ENCODE data around the gene ARMC9. TPM values are rescaled to one million over a fixed set of nuclear protein-coding genes. Genes with fewer than 3 reads are reported as not detected.

Gene ARMC9
- total and polyA plus RNA-seq, 2 donors (not counting 3 experiments of a cell fraction or from before 2014, with no cell fraction given), result 16.4 to 24.2 TPM

DNA sequence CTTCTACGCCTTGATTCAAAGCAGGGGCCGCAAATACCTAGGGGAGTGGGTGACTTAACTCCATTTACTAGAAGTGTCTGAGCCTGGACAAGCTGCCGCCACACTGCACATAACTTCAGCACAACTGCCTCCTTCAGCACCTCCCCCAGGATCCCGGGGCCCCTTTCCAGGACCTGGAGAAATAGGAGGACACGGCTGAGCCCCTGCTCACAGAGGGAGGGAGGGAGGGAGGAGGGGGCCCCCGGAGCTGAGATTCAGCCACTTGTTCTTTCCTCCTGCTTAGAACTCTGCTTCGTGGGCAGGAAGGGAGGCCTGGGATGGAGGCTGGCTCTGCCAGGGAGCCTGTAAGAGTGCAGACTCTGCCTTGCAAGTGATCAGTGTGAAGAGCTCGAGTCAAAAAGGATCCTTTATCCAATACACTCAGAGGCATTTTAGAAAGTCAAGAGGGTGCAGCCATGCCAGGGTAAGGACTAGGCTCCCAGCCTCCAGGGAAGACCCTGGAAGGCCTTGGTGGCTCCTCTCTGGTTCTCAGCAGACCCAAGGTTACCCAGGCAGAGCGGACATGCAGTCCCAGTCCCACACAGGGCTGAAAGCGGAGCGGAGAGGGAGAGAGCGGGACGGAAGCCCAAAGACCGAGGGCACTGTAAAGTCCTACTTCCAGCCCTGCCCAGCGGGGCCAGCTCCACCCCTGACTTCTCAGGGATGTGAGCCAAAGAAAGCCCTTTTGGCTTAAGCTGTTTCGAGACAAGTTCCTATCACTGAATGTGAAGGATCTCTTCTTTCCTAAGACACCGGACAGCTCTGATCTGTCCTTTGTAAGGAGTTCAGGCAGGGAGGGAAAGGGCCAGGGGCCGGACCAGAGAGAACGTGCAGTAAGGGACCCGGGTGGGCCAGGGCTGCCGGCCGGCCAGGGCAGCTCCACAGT lies 8.6 kb upstream of the ARMC9 start:
- CTCF ChIA-PET, result interaction anchor here (0.7 to 11.0 kb wide), 6 partner anchors 8 to 85 kb away, joined by 3 to 226 read pairs (median 4); partner anchors contain the start of gene ARMC9

GRCh38 chr2:231190531-231191197 lies 7.8 kb upstream of the ARMC9 start:
- H3K9ac ChIP-seq (replicated peaks; ENCODE audit: extremely low read depth, insufficient read depth, low read length), result peak overlapping the region; percentile 70

More for the DNA sequence above, 8.6 kb upstream of the ARMC9 start:
- intact Hi-C loops (cut with micrococcal nuclease) (no loop called here), dilution Hi-C loops (cut with MboI; ENCODE audit: extremely low pct_ligation_motif_present, low sequenced_read_pairs) (no loop called here)
- Histone ChIP-seq H4K20me1 (replicated peaks; ENCODE audit: control insufficient read depth, extremely low read depth, insufficient read depth, low read length) (no peaks in the 10 kb centered on the region), H3K27ac (ENCODE audit: insufficient read depth, low read depth, low read length) (peak overlapping the region; percentile 86), H2AFZ (ENCODE audit: low read depth, low read length) (peak overlapping the region; percentile 95), H3K4me2 (ENCODE audit: insufficient read depth, low read length) (peak overlapping the region; percentile 46), H3K9me3 (replicated peaks; ENCODE audit: control insufficient read depth, insufficient read depth, low read length) (no peaks in the 10 kb centered on the region), H3K9me1 (replicated peaks; ENCODE audit: control insufficient read depth, extremely low read depth, insufficient read depth, low read length) (no peaks in the 10 kb centered on the region), H3K9ac (replicated peaks; ENCODE audit: extremely low read depth, insufficient read depth, low read length) (peak overlapping the region; percentile 70), H3K36me3 (ENCODE audit: control insufficient read depth in 2 of 2, extremely low read depth in 1 of 2, insufficient read depth in 2 of 2, low read length in 2 of 2) (no peaks in the 10 kb centered on the region), H3K27me3 (ENCODE audit: control insufficient read depth in 2 of 2, insufficient read depth in 2 of 2, low read length in 2 of 2) (no peaks in the 10 kb centered on the region), H3K4me3 (replicated peaks in 1 of 3; ENCODE audit: insufficient read depth in 1 of 3, low read depth in 1 of 3, low read length in 3 of 3) (peak overlapping the region in 1 of 3 experiments; percentile 5), H3K4me1 (ENCODE audit: control insufficient read depth, extremely low read depth, insufficient read depth, low read length) (peaks cover 38% of the 10 kb centered on the region), H3K79me2 (ENCODE audit: control insufficient read depth, insufficient read depth, low read length) (no peaks in the 10 kb centered on the region)
- POLR2A ChIA-PET, result no interaction called here
- TF ChIP-seq POLR2A (IDR thresholded peaks at IDR 0.05; ENCODE audit: low read depth, low read length) (no peak), FOS (IDR thresholded peaks at IDR 0.05; ENCODE audit: borderline replicate concordance, insufficient read depth, low read length) (no peak), EZH2 (IDR thresholded peaks at IDR 0.05; ENCODE audit: borderline replicate concordance, low read depth, low read length, severe bottlenecking) (no peak), GATA2 (IDR thresholded peaks at IDR 0.05; ENCODE audit: insufficient read depth, insufficient read length, low read depth, low read length) (no peak), MYC (IDR thresholded peaks at IDR 0.05; ENCODE audit: low read depth, low read length) (no peak)
- TF ChIP-seq, protein P1, sequence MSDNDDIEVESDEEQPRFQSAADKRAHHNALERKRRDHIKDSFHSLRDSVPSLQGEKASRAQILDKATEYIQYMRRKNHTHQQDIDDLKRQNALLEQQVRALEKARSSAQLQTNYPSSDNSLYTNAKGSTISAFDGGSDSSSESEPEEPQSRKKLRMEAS (IDR thresholded peaks at IDR 0.05; ENCODE audit: insufficient read depth, insufficient read length), result no peak
- FAIRE-seq (peak; percentile 83), DNase-seq (ENCODE audit: low read depth, low spot score) (peak; percentile 46)
- BruUV-seq (replicated peaks), result no TSS peak

More at GRCh38 chr2:231190531-231191197, 7.8 kb upstream of the ARMC9 start:
- BruUV-seq (replicated peaks), result TSS peak; percentile 47
- POLR2A ChIA-PET, result no interaction called here
- peak overlapping the region; percentile 95 for H2AFZ ChIP-seq (ENCODE audit: low read depth, low read length)
- intact Hi-C loops (cut with micrococcal nuclease) (no loop called here), dilution Hi-C loops (cut with MboI; ENCODE audit: extremely low pct_ligation_motif_present, low sequenced_read_pairs) (no loop called here)
- peak; percentile 63 for FAIRE-seq
- no peaks in the 10 kb centered on the region for H3K9me1 ChIP-seq (replicated peaks; ENCODE audit: control insufficient read depth, extremely low read depth, insufficient read depth, low read length)
- CTCF ChIA-PET, result interaction anchor here (0.9 to 11.0 kb wide), 4 partner anchors 65 to 86 kb away, joined by 4 to 226 read pairs (median 60); no protein-coding TSS in a partner anchor
- H4K20me1 ChIP-seq (replicated peaks; ENCODE audit: control insufficient read depth, extremely low read depth, insufficient read depth, low read length), result no peaks in the 10 kb centered on the region
- H3K27me3 ChIP-seq (ENCODE audit: control insufficient read depth in 2 of 2, insufficient read depth in 2 of 2, low read length in 2 of 2), result no peaks in the 10 kb centered on the region
- TF ChIP-seq JUN (IDR thresholded peaks at IDR 0.05; ENCODE audit: borderline replicate concordance, insufficient read depth, insufficient read length, low read depth), result no peak
- TF ChIP-seq FOS (IDR thresholded peaks at IDR 0.05; ENCODE audit: borderline replicate concordance, insufficient read depth, low read length), result no peak
- TF ChIP-seq MYC (IDR thresholded peaks at IDR 0.05; ENCODE audit: low read depth, low read length), result no peak
- TF ChIP-seq GATA2 (IDR thresholded peaks at IDR 0.05; ENCODE audit: insufficient read depth, insufficient read length, low read depth, low read length), result no peak
- peak; percentile 76 for TF ChIP-seq POLR2AphosphoS5 (IDR thresholded peaks at IDR 0.05; ENCODE audit: insufficient read depth, low read depth, low read length)
- TF ChIP-seq CTCF (IDR thresholded peaks at IDR 0.05; ENCODE audit: extremely low read depth in 1 of 2, insufficient read depth in 1 of 2, low read depth in 1 of 2, low read length in 2 of 2), result peak in 1 of 2 donors; percentile 24
- TF ChIP-seq, protein P1 (IDR thresholded peaks at IDR 0.05; ENCODE audit: insufficient read depth, insufficient read length), result no peak
- H3K27ac ChIP-seq (ENCODE audit: insufficient read depth, low read depth, low read length), result peak overlapping the region; percentile 86
- peaks cover 30% of the 10 kb centered on the region for H3K4me1 ChIP-seq (ENCODE audit: control insufficient read depth, extremely low read depth, insufficient read depth, low read length)
- H3K4me3 ChIP-seq (replicated peaks in 1 of 3; ENCODE audit: insufficient read depth in 1 of 3, low read depth in 1 of 3, low read length in 3 of 3), result peak overlapping the region in 1 of 3 experiments; percentile 5
- no peaks in the 10 kb centered on the region for H3K36me3 ChIP-seq (ENCODE audit: control insufficient read depth in 2 of 2, extremely low read depth in 1 of 2, insufficient read depth in 2 of 2, low read length in 2 of 2)
- no peaks in the 10 kb centered on the region for H3K9me3 ChIP-seq (replicated peaks; ENCODE audit: control insufficient read depth, insufficient read depth, low read length)
- peak; percentile 50 for DNase-seq (ENCODE audit: low read depth, low spot score)
- no peaks in the 10 kb centered on the region for H3K79me2 ChIP-seq (ENCODE audit: control insufficient read depth, insufficient read depth, low read length)
- H3K4me2 ChIP-seq (ENCODE audit: insufficient read depth, low read length), result peak overlapping the region; percentile 46

Data from endothelial cell of umbilical vein (primary cell).